AG09309 (cell line): ENCODE results near the gene RGS9.

Experiments
- DNase-seq: peaks from one replicate; pipeline ENCODE4 v3.0.0-alpha.2; 2010; ENCODE audit warnings: low read depth
- H3K4me3 ChIP-seq: 2 replicates; pipeline ENCODE4 v1.5.1; 2011; ENCODE audit warnings: mild to moderate bottlenecking, low read depth, low read length, moderate library complexity; ENCODE audit not compliant: control insufficient read depth
- CTCF ChIP-seq: IDR thresholded peaks from 2 replicates; pipeline ENCODE4 v1.5.1; 2011; ENCODE audit warnings: mild to moderate bottlenecking, low read depth, low read length, inconsistent platforms; ENCODE audit not compliant: insufficient read depth, control insufficient read depth; ENCODE audit errors: missing control alignments

RGS9 gene

GRCh38 chr17:65097110-65097509, 40.1 kb upstream of the RGS9 start:
- H3K4me3 ChIP-seq: no peak overlapping the region
- no peak for TF ChIP-seq CTCF

GRCh38 chr17:65099475-65099874, 37.7 kb upstream of the RGS9 start:
- no peak for DNase-seq
- no peak overlapping the region for H3K4me3 ChIP-seq
- TF ChIP-seq CTCF: no peak

More at GRCh38 chr17:65097110-65097509, 40.1 kb upstream of the RGS9 start:
- DNase-seq: no peak

- peak; percentile 1 for TF ChIP-seq CTCF
- no peak for DNase-seq
- H3K4me3 ChIP-seq: peak overlapping the region; percentile 52; the same call in 1 of the 2 replicates
These were observed 37.2 kb upstream of the RGS9 start for GRCh38 chr17:65099941-65100315.

GRCh38 chr17:65100316-65101140, 36.6 kb upstream of the RGS9 start:
- DNase-seq: no peak
- H3K4me3 ChIP-seq: peak overlapping the region; percentile 52
- TF ChIP-seq CTCF: peak; percentile 61

- H3K4me3 ChIP-seq: no peak overlapping the region
- no peak for TF ChIP-seq CTCF
- no peak for DNase-seq
These were observed 35.8 kb upstream of the RGS9 start for GRCh38 chr17:65101371-65101770.

- TF ChIP-seq CTCF: no peak
- DNase-seq: no peak
- no peak overlapping the region for H3K4me3 ChIP-seq
These were observed 34.9 kb upstream of the RGS9 start for GRCh38 chr17:65102235-65102634.
